NK-92 (cell line): ENCODE results near the gene MORN1.

ENCODE experiments used
- DNase-seq: peaks from one replicate; lab custom pipeline; 2025; ENCODE audit not compliant: unreplicated experiment; lab: John Stamatoyannopoulos, UW

MORN1 gene

GRCh38 chr1:2282556-2283270, 108.6 kb downstream of the MORN1 start:
- no peak for DNase-seq

GRCh38 chr1:2279817-2280216, 111.5 kb downstream of the MORN1 start:
- no peak for DNase-seq

GRCh38 chr1:2279210-2279639, 112.1 kb downstream of the MORN1 start:
- DNase-seq = no peak

GRCh38 chr1:2278591-2279209, 112.7 kb downstream of the MORN1 start:
- DNase-seq = no peak

- DNase-seq = no peak
These were observed 113.4 kb downstream of the MORN1 start for GRCh38 chr1:2277741-2278488.

- DNase-seq = no peak
These were observed 114.4 kb downstream of the MORN1 start for GRCh38 chr1:2276803-2277580.

GRCh38 chr1:2275796-2276536, 115.4 kb downstream of the MORN1 start:
- DNase-seq = no peak

- no peak for DNase-seq
These were observed 116.4 kb downstream of the MORN1 start for GRCh38 chr1:2274929-2275475.

GRCh38 chr1:2274231-2274928, 117.0 kb downstream of the MORN1 start:
- no peak for DNase-seq

GRCh38 chr1:2273401-2274090, 117.8 kb downstream of the MORN1 start:
- DNase-seq = no peak

GRCh38 chr1:2272686-2273400, 118.5 kb downstream of the MORN1 start:
- DNase-seq = no peak

GRCh38 chr1:2271841-2272655, 119.3 kb downstream of the MORN1 start:
- DNase-seq = no peak
